Esophagus muscularis mucosa (tissue), 4 donors: ENCODE measurements around the gene ANKS1B. TPM values are rescaled to one million over a fixed set of nuclear protein-coding genes. Genes with fewer than 3 reads are reported as not detected.

ENCODE experiments used
- DNase-seq: peaks from one replicate; pipeline ENCODE4 v3.0.0-alpha.2; 2017; ENCODE audit errors: extremely low spot score
- H3K27ac ChIP-seq, 4 donors: fragments of 200-600 bp; sonication (generic); replicated peaks in 1 of 4; 1 replicate in 3 of 4; 2 replicates in 1 of 4; pipeline ENCODE4 v1.5.1; 2016 to 2019; ENCODE audit warnings: mild to moderate bottlenecking in 1 of 4
- H3K27me3 ChIP-seq, 4 donors: fragments of 200-600 bp; sonication (generic); one replicate each; pipeline versions ENCODE4 v1.5.1 to v1.6.0; 2016 to 2019
- H3K36me3 ChIP-seq, 4 donors: fragments of 200-600 bp; sonication (generic); one replicate each; pipeline ENCODE4 v1.5.1; 2016 to 2019
- H3K4me1 ChIP-seq, 4 donors: fragments of 200-600 bp; sonication (generic); one replicate each; pipeline ENCODE4 v1.5.1; 2016 to 2019
- H3K4me3 ChIP-seq, 4 donors: fragments of 200-600 bp; sonication (generic); 1 replicate in 2 of 4; 2 replicates in 2 of 4; pipeline ENCODE4 v1.5.1; 2016 to 2019; ENCODE audit warnings: mild to moderate bottlenecking in 4 of 4, moderate library complexity in 1 of 4
- H3K9me3 ChIP-seq, 4 donors: fragments of 200-600 bp; sonication (generic); 1 replicate in 3 of 4; 2 replicates in 1 of 4; pipeline ENCODE4 v1.5.1; 2016 to 2019
- CTCF ChIP-seq, 3 experiments: fragments of 200-600 bp in 2 of 3; fragments of 450-650 bp in 1 of 3; sonication (generic) in 2 of 3; IDR thresholded peaks; one replicate each; pipeline ENCODE4 v1.5.1; 2017 to 2019; ENCODE audit warnings: antibody characterized with exemption in 3 of 3, mild to moderate bottlenecking in 2 of 3, moderate library complexity in 1 of 3
- EP300 ChIP-seq: sonication (generic); formaldehyde crosslinking; IDR thresholded peaks from one replicate; pipeline ENCODE4 v1.6.1; 2017; ENCODE audit warnings: antibody characterized with exemption
- POLR2A ChIP-seq: fragments of 450-650 bp; IDR thresholded peaks from one replicate; pipeline ENCODE4 v1.6.1; 2017; ENCODE audit warnings: antibody characterized with exemption, moderate library complexity, mild to moderate bottlenecking, low read depth
- POLR2AphosphoS5 ChIP-seq, 2 donors: sonication (generic); formaldehyde crosslinking; IDR thresholded peaks; one replicate each; pipeline ENCODE4 v1.6.1; 2017; ENCODE audit warnings: antibody characterized with exemption in 2 of 2
- WGBS: methylation state at CpG from one replicate; pipeline ENCODE4 v1.1.5; 2018; 5-methylcytosine and 5-hydroxymethylcytosine counted together
- intact Hi-C: fragments of 100-400 bp; cut with DNase I; formaldehyde crosslinking; loops from one replicate; pipeline ENCODE4 v1.15.1; 2023
- total RNA-seq, 4 donors: library from RNA; depleted of rRNA; stranded (reverse); fragments of >200 nt; gene quantifications; one replicate each; pipeline versions ENCODE4 v1.1.0 to v1.2.1, GENCODE V29; 2016

ANKS1B gene
- total RNA-seq, 4 donors from 2014 or later: 20.4 to 28.7 (median 21.6) TPM

GRCh38 chr12:99352269-99352668, 632.5 kb downstream of the ANKS1B start:
- intact Hi-C loops: no loop called here
- 61% methylated on average over 3 of the region's 3 CpGs for WGBS
- H3K4me1 ChIP-seq: no peaks in the 10 kb centered on the region
- TF ChIP-seq EP300 (no peak), POLR2A (no peak), POLR2AphosphoS5 (IDR thresholded peaks at IDR 0.05) (no peak)
- no peaks in the 10 kb centered on the region for H3K36me3 ChIP-seq
- H3K27me3 ChIP-seq: no peaks in the 10 kb centered on the region
- no peak overlapping the region for H3K4me3 ChIP-seq
- H3K27ac ChIP-seq: no peak overlapping the region
- H3K9me3 ChIP-seq: no peaks in the 10 kb centered on the region
- DNase-seq: no peak

GRCh38 chr12:99343960-99344359, 640.8 kb downstream of the ANKS1B start:
- no peak overlapping the region for H3K27ac ChIP-seq
- H3K27me3 ChIP-seq: no peaks in the 10 kb centered on the region
- intact Hi-C loops: no loop called here
- no peak for TF ChIP-seq POLR2AphosphoS5 (IDR thresholded peaks at IDR 0.05)
- TF ChIP-seq EP300: no peak
- no peak for TF ChIP-seq CTCF (IDR thresholded peaks at IDR 0.05)
- no peak for TF ChIP-seq POLR2A
- H3K4me1 ChIP-seq: no peaks in the 10 kb centered on the region
- H3K9me3 ChIP-seq: no peaks in the 10 kb centered on the region
- no peaks in the 10 kb centered on the region for H3K36me3 ChIP-seq
- no peak for DNase-seq
- no peak overlapping the region for H3K4me3 ChIP-seq

- WGBS: 96% methylated on average over 3 of the region's 3 CpGs
- DNase-seq: no peak
- no peak overlapping the region for H3K27ac ChIP-seq
- intact Hi-C loops: no loop called here
- H3K27me3 ChIP-seq: no peaks in the 10 kb centered on the region
- no peak for TF ChIP-seq POLR2AphosphoS5 (IDR thresholded peaks at IDR 0.05)
- TF ChIP-seq EP300: no peak
- TF ChIP-seq CTCF (IDR thresholded peaks at IDR 0.05): no peak
- TF ChIP-seq POLR2A: no peak
- H3K9me3 ChIP-seq: no peaks in the 10 kb centered on the region
- no peak overlapping the region for H3K4me3 ChIP-seq
- no peaks in the 10 kb centered on the region for H3K36me3 ChIP-seq
- no peaks in the 10 kb centered on the region for H3K4me1 ChIP-seq
Observed at GRCh38 chr12:99339663-99340062, 645.1 kb downstream of the ANKS1B start.

- Histone ChIP-seq H3K36me3 (no peaks in the 10 kb centered on the region), H3K4me3 (no peak overlapping the region), H3K4me1 (no peaks in the 10 kb centered on the region), H3K27me3 (no peaks in the 10 kb centered on the region), H3K9me3 (peaks cover 0 to 6% (median 0%) of the 10 kb centered on the region in 4 donors), H3K27ac (no peak overlapping the region)
- intact Hi-C loops: no loop called here
- no peak for DNase-seq
- WGBS: 60% methylated on average over 5 of the region's 5 CpGs
- no peak for TF ChIP-seq POLR2A
- no peak for TF ChIP-seq POLR2AphosphoS5 (IDR thresholded peaks at IDR 0.05)
- TF ChIP-seq CTCF (IDR thresholded peaks at IDR 0.05): no peak
- no peak for TF ChIP-seq EP300
Observed at GRCh38 chr12:99334285-99335056, 650.3 kb downstream of the ANKS1B start.

GRCh38 chr12:99332936-99333591, 651.7 kb downstream of the ANKS1B start:
- Histone ChIP-seq H3K27me3 (no peaks in the 10 kb centered on the region), H3K9me3 (peaks cover 0 to 6% (median 0%) of the 10 kb centered on the region in 4 donors), H3K36me3 (no peaks in the 10 kb centered on the region), H3K4me3 (no peak overlapping the region), H3K4me1 (no peaks in the 10 kb centered on the region), H3K27ac (no peak overlapping the region)
- 41% methylated on average over 2 of the region's 2 CpGs for WGBS
- TF ChIP-seq POLR2AphosphoS5 (IDR thresholded peaks at IDR 0.05) (no peak), CTCF (IDR thresholded peaks at IDR 0.05) (no peak), EP300 (no peak), POLR2A (no peak)
- intact Hi-C loops: no loop called here
- DNase-seq: no peak
